GM23338 (cell line): ENCODE measurements around the gene SLX4IP.

Source experiments
- CREB1 ChIP-seq: fragments of 250-450 bp; sonication (Bioruptor Pico); IDR thresholded peaks from 2 replicates; pipeline ENCODE4 v1.5.0; 2020; ENCODE audit warnings: low read depth, mild to moderate bottlenecking, moderate library complexity
- CTCF ChIP-seq, 2 experiments: fragments of 200-600 bp in 1 of 2; sonication (generic) in 1 of 2; conservative IDR thresholded peaks; 2 replicates each; pipeline versions ENCODE4 v1.5.1 to v1.6.1; 2016 to 2017; ENCODE audit warnings: antibody characterized with exemption in 2 of 2, low read depth in 2 of 2, mild to moderate bottlenecking in 2 of 2, moderate library complexity in 1 of 2
- ETS1 ChIP-seq: IDR thresholded peaks from 2 replicates; pipeline ENCODE4 v1.6.1; 2016; ENCODE audit warnings: antibody characterized with exemption
- EZH2 ChIP-seq: fragments of 200-600 bp; sonication (generic); IDR thresholded peaks from one replicate; pipeline ENCODE4 v1.8.0; 2017; ENCODE audit warnings: antibody characterized with exemption, mild to moderate bottlenecking, low read depth; ENCODE audit not compliant: unreplicated experiment
- EZH2phosphoT487 ChIP-seq: fragments of 200-600 bp; sonication (generic); IDR thresholded peaks from one replicate; pipeline ENCODE4 v1.8.1; 2018; ENCODE audit warnings: antibody characterized with exemption; ENCODE audit not compliant: unreplicated experiment
- JUNB ChIP-seq: IDR thresholded peaks from one replicate; pipeline ENCODE4 v1.6.1; 2016; ENCODE audit warnings: antibody characterized with exemption; ENCODE audit not compliant: unreplicated experiment
- NANOG ChIP-seq: IDR thresholded peaks from 2 replicates; pipeline ENCODE4 v1.6.1; 2016; ENCODE audit warnings: antibody characterized with exemption, borderline replicate concordance
- POLR2AphosphoS5 ChIP-seq: IDR thresholded peaks from 2 replicates; pipeline ENCODE4 v1.6.1; 2016; ENCODE audit warnings: antibody characterized with exemption, low read depth
- REST ChIP-seq: IDR thresholded peaks from one replicate; pipeline ENCODE4 v1.6.1; 2018; ENCODE audit warnings: antibody characterized with exemption; ENCODE audit not compliant: unreplicated experiment
- STAT1 ChIP-seq: IDR thresholded peaks from one replicate; pipeline ENCODE4 v1.6.1; 2016; ENCODE audit warnings: antibody characterized with exemption; ENCODE audit not compliant: unreplicated experiment
- ZNF114 ChIP-seq: fragments of 250-450 bp; sonication (Bioruptor Pico); IDR thresholded peaks from 2 replicates; pipeline ENCODE4 v1.5.0; 2020; ENCODE audit warnings: mild to moderate bottlenecking, moderate library complexity
- ZNF331 ChIP-seq: fragments of 250-450 bp; sonication (Bioruptor Pico); IDR thresholded peaks from 2 replicates; pipeline ENCODE4 v1.5.0; 2020; ENCODE audit warnings: low read depth, mild to moderate bottlenecking, moderate library complexity
- ZNF462 ChIP-seq: fragments of 250-450 bp; sonication (Bioruptor Pico); IDR thresholded peaks from 2 replicates; pipeline ENCODE4 v1.5.0; 2020; ENCODE audit warnings: mild to moderate bottlenecking, moderate library complexity

GRCh38 chr20:10585308-10585707, 150.2 kb downstream of the SLX4IP start:
- TF ChIP-seq CTCF (conservative IDR thresholded peaks at IDR 0.05; ENCODE audit: low read depth in 2 of 2): no peak
- no peak for TF ChIP-seq STAT1
- no peak for TF ChIP-seq EZH2
- TF ChIP-seq POLR2AphosphoS5: no peak
- no peak for TF ChIP-seq EZH2phosphoT487
- TF ChIP-seq REST: no peak
- TF ChIP-seq CREB1 (CRISPR knock-in tag): no peak
- no peak for TF ChIP-seq ETS1
- TF ChIP-seq ZNF462 (CRISPR knock-in tag): no peak
- TF ChIP-seq NANOG: no peak
- no peak for TF ChIP-seq ZNF331
- no peak for TF ChIP-seq JUNB
- TF ChIP-seq ZNF114 (CRISPR knock-in tag): no peak
